ENCODE data around the gene TEX36.
"Not testable (repeated sequence)": the region's sequence is repeated elsewhere in the genome, so short reads cannot be mapped to it uniquely, and the experiment has no call there.

The TEX36 gene

GRCh38 chr10:125699562-125700143 lies 16.7 kb upstream of the TEX36 start:
- H3K27me3 Mint-ChIP-seq, result no peaks in the 10 kb centered on the region
- H3K4me1 Mint-ChIP-seq, result no peaks in the 10 kb centered on the region
- DNase-seq, result no peak
- peaks cover 4% of the 10 kb centered on the region for H3K9me3 Mint-ChIP-seq
- no peak for ATAC-seq
- no peaks in the 10 kb centered on the region for H3K36me3 Mint-ChIP-seq (ENCODE audit: low read depth)
- no peak overlapping the region for H3K27ac Mint-ChIP-seq
- no peak overlapping the region for H3K4me3 Mint-ChIP-seq

DNA sequence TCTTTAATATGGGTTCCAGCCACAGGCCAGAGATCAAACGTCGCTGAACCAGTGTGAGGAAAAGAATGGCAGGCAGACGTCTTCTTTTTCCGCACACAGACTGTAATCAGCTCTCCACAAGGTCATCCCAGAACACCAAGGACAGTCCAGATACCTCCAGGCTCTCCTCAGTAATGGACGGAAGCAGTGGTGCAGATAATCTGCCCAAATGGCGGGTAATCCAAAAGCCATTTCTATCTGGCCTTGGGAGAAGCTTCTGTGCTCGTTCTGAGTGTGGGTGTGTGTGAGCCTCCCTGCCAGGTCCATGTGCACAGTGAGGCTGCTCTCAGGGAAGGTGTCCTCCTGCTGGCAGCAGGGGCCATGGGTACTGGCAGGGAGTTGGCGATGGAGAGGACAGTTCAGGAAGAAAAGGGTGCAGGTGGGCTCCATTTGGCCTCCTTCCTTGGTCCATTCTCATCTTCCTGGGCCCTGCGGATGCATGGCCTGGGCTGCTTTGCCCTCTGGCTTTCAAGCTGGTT lies 15.6 kb upstream of the TEX36 start:
- Mint-ChIP-seq H3K9me3 (peaks cover 4% of the 10 kb centered on the region), H3K4me1 (no peaks in the 10 kb centered on the region), H3K27ac (no peak overlapping the region), H3K27me3 (no peaks in the 10 kb centered on the region), H3K4me3 (no peak overlapping the region), H3K36me3 (ENCODE audit: low read depth) (no peaks in the 10 kb centered on the region)
- no peak for ATAC-seq
- DNase-seq, result no peak

GRCh38 chr10:125696884-125697283 lies 13.9 kb upstream of the TEX36 start:
- not testable (repeated sequence) for H3K4me1 Mint-ChIP-seq; H3K27ac Mint-ChIP-seq; ATAC-seq; DNase-seq; H3K27me3 Mint-ChIP-seq; H3K9me3 Mint-ChIP-seq; H3K36me3 Mint-ChIP-seq (ENCODE audit: low read depth); H3K4me3 Mint-ChIP-seq

- Mint-ChIP-seq H3K4me1 (no peaks in the 10 kb centered on the region), H3K36me3 (ENCODE audit: low read depth) (no peaks in the 10 kb centered on the region), H3K4me3 (no peak overlapping the region), H3K27me3 (no peaks in the 10 kb centered on the region), H3K27ac (no peak overlapping the region), H3K9me3 (no peaks in the 10 kb centered on the region)
- DNase-seq (no peak), ATAC-seq (no peak)
Observed at GRCh38 chr10:125694883-125695282, 11.9 kb upstream of the TEX36 start.

GRCh38 chr10:125693524-125693847 lies 10.5 kb upstream of the TEX36 start:
- H3K4me3 Mint-ChIP-seq, result no peak overlapping the region
- no peak overlapping the region for H3K27ac Mint-ChIP-seq
- no peaks in the 10 kb centered on the region for H3K27me3 Mint-ChIP-seq
- no peaks in the 10 kb centered on the region for H3K9me3 Mint-ChIP-seq
- H3K4me1 Mint-ChIP-seq, result no peaks in the 10 kb centered on the region
- no peaks in the 10 kb centered on the region for H3K36me3 Mint-ChIP-seq (ENCODE audit: low read depth)
- ATAC-seq (no peak), DNase-seq (no peak)

- Mint-ChIP-seq H3K4me1 (no peaks in the 10 kb centered on the region), H3K27me3 (no peaks in the 10 kb centered on the region), H3K4me3 (no peak overlapping the region), H3K27ac (no peak overlapping the region), H3K9me3 (no peaks in the 10 kb centered on the region), H3K36me3 (ENCODE audit: low read depth) (no peaks in the 10 kb centered on the region)
- DNase-seq, result no peak
- no peak for ATAC-seq
Observed at GRCh38 chr10:125692601-125693523, 9.9 kb upstream of the TEX36 start.

DNA sequence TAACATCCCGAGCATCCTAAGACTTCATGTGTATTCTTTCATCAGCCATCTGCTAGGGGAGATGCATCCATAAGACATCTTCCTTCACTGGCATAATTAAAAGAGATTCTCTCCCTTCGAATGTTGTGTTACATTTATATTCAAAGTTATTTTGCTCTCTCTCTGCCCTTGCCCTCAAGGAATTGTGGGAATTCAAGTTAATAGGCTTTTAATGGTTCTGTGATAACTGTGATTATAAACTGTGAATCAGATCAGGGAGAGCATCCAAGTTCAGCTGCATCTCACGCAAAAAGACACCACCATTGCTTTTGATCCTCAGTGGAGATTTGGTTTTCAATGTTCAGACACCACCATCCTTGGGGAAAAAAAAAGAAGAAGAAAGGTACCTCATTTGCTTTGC lies 9.2 kb upstream of the TEX36 start:
- Mint-ChIP-seq H3K36me3 (ENCODE audit: low read depth) (no peaks in the 10 kb centered on the region), H3K27ac (no peak overlapping the region), H3K4me3 (no peak overlapping the region), H3K4me1 (no peaks in the 10 kb centered on the region), H3K27me3 (no peaks in the 10 kb centered on the region), H3K9me3 (no peaks in the 10 kb centered on the region)
- ATAC-seq, result no peak
- no peak for DNase-seq

- no peak for DNase-seq
Observed at GRCh38 chr10:125691160-125691981, 8.4 kb upstream of the TEX36 start.

GRCh38 chr10:125689955-125690569 lies 7.1 kb upstream of the TEX36 start:
- ATAC-seq (no peak), DNase-seq (no peak)
- Mint-ChIP-seq H3K27me3 (no peaks in the 10 kb centered on the region), H3K36me3 (ENCODE audit: low read depth) (no peaks in the 10 kb centered on the region), H3K9me3 (no peaks in the 10 kb centered on the region), H3K4me3 (no peak overlapping the region), H3K27ac (no peak overlapping the region), H3K4me1 (no peaks in the 10 kb centered on the region)

More at GRCh38 chr10:125691160-125691981, 8.4 kb upstream of the TEX36 start:
- Mint-ChIP-seq H3K36me3 (ENCODE audit: low read depth) (no peaks in the 10 kb centered on the region), H3K9me3 (no peaks in the 10 kb centered on the region), H3K27ac (no peak overlapping the region), H3K27me3 (no peaks in the 10 kb centered on the region), H3K4me3 (no peak overlapping the region), H3K4me1 (no peaks in the 10 kb centered on the region)
- ATAC-seq, result no peak

GRCh38 chr10:125687507-125688185 lies 4.7 kb upstream of the TEX36 start:
- DNase-seq (no peak), ATAC-seq (no peak)
- H3K9me3 Mint-ChIP-seq, result no peaks in the 10 kb centered on the region
- H3K4me1 Mint-ChIP-seq, result no peaks in the 10 kb centered on the region
- no peaks in the 10 kb centered on the region for H3K36me3 Mint-ChIP-seq (ENCODE audit: low read depth)
- H3K27me3 Mint-ChIP-seq, result peaks cover 3% of the 10 kb centered on the region
- no peak overlapping the region for H3K4me3 Mint-ChIP-seq
- no peak overlapping the region for H3K27ac Mint-ChIP-seq

- H3K36me3 Mint-ChIP-seq (ENCODE audit: low read depth), result no peaks in the 10 kb centered on the region
Observed at GRCh38 chr10:125684581-125684980, 1.6 kb upstream of the TEX36 start.

DNA sequence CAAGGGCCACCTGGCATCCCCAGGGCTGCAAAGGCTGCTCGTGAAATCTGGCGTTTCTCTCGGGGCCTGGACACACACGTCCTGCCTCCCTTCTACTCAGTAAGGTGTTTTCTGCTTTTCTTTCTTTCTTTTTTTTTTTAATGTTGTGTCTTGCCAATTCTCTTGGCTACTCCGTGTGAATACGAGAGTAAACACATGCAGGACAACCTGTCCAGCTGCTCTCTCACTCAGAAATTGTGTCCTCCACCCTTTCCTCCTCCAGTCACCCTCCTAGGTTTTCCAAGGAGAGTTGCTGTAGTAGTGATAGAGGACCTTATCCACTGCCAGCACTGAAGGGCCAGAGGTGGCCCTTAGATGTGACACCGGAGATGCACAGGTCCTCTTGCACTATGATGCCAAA lies 858 bp upstream of the TEX36 start:
- Mint-ChIP-seq H3K27me3 (peaks cover 10% of the 10 kb centered on the region), H3K4me3 (no peak overlapping the region), H3K36me3 (ENCODE audit: low read depth) (no peaks in the 10 kb centered on the region), H3K27ac (no peak overlapping the region), H3K9me3 (peaks cover 5% of the 10 kb centered on the region), H3K4me1 (no peaks in the 10 kb centered on the region)
- ATAC-seq (no peak), DNase-seq (no peak)

More at GRCh38 chr10:125684581-125684980, 1.6 kb upstream of the TEX36 start:
- H3K27ac Mint-ChIP-seq, result no peak overlapping the region
- ATAC-seq (no peak), DNase-seq (no peak)
- peaks cover 3% of the 10 kb centered on the region for H3K9me3 Mint-ChIP-seq
- H3K4me1 Mint-ChIP-seq, result no peaks in the 10 kb centered on the region
- H3K4me3 Mint-ChIP-seq, result no peak overlapping the region
- H3K27me3 Mint-ChIP-seq, result peaks cover 10% of the 10 kb centered on the region

- H3K9me3 Mint-ChIP-seq, result peaks cover 23% of the 10 kb centered on the region
- peaks cover 10% of the 10 kb centered on the region for H3K27me3 Mint-ChIP-seq
- DNase-seq (no peak), ATAC-seq (no peak)
- H3K4me3 Mint-ChIP-seq, result no peak overlapping the region
- no peak overlapping the region for H3K27ac Mint-ChIP-seq
- peaks cover 4% of the 10 kb centered on the region for H3K36me3 Mint-ChIP-seq (ENCODE audit: low read depth)
- no peaks in the 10 kb centered on the region for H3K4me1 Mint-ChIP-seq
Observed at GRCh38 chr10:125679436-125679835, 3.5 kb downstream of the TEX36 start.

DNA sequence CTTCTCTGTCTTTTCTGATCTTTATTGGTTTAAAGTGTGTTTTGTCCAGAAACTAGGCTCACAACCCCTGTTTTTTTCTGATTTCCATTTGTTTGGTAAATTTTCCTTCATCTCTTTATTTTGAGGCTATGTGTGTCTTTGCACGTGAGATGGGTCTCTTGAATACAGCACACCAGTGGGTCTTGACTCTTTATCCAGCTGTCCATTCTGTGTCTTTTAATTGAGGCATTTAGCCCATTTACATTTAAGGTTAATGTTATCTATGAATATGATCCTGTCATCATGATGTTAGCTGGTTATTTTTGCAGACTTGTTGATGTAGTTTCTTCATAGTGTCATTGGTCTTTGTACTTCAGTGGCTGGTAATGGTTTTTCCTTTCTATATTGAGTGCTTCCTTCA lies 10.1 kb downstream of the TEX36 start:
- DNase-seq (no peak), ATAC-seq (no peak)
- Mint-ChIP-seq H3K9me3 (peaks cover 39% of the 10 kb centered on the region), H3K27ac (no peak overlapping the region), H3K4me3 (no peak overlapping the region), H3K36me3 (ENCODE audit: low read depth) (peaks cover 7% of the 10 kb centered on the region), H3K27me3 (peaks cover 16% of the 10 kb centered on the region), H3K4me1 (no peaks in the 10 kb centered on the region)

All from activated naive CD8-positive, alpha-beta T cell treated with anti-CD3 and anti-CD28 coated beads, Interleukin-2, amount 50 U/mL, for 24 hours (primary cell).